VCaP (cell line): ENCODE data around the gene GNPNAT1.

Experiments
- H3K27ac ChIP-seq: fragments of 450-650 bp; 2 replicates; pipeline ENCODE4 v1.5.1; 2017
- CTCF ChIP-seq: fragments of 450-650 bp; conservative IDR thresholded peaks from 2 replicates; pipeline ENCODE4 v1.5.1; 2017; ENCODE audit warnings: mild to moderate bottlenecking, moderate library complexity

Gene GNPNAT1

GRCh38 chr14:52829527-52830185, 38.2 kb upstream of the GNPNAT1 start:
- no peak for TF ChIP-seq CTCF
- H3K27ac ChIP-seq, result no peak overlapping the region

- no peak for TF ChIP-seq CTCF
- no peak overlapping the region for H3K27ac ChIP-seq
These were observed 36.0 kb upstream of the GNPNAT1 start for GRCh38 chr14:52827426-52827825.

GRCh38 chr14:52825085-52825484, 33.7 kb upstream of the GNPNAT1 start:
- no peak for TF ChIP-seq CTCF
- H3K27ac ChIP-seq, result no peak overlapping the region

DNA sequence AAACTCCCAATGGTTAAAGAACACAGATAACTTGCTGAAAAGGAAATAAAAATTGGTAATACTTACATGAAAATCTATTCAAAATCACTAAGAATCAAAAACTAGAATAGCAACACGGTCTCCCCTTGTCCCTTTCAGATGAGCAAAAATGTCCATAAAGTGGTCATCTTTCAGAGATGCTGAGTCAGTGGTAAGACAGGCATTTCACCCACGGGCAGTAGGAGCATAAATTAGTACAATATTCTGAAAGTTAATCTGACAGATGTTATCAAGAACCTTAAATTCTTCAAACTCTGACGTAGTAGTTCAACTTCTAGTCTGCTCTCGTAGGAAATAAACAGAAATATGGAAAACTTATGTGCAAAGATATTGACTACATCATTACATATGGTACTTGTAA, 33.1 kb upstream of the GNPNAT1 start:
- no peak overlapping the region for H3K27ac ChIP-seq
- no peak for TF ChIP-seq CTCF

DNA sequence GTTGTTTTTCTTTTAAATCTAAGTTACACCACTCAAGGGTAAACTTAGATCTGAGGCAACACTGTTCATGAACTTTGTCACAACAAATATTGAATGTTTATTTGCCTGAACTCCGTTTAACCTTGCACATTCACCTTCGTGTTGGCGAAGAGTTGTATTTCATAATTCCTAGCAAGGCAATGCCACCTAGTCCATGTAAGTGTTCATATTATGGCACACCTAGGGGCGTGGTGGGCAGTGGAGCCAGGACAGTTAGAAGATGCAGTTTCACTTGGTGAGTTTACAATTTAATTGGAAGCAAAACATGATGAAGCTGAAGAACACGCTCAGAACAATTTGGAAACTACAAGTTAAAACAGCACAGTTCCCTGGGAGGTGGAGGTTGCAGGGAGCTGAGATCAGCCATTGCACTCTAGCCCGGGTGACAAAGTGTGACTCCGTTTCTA, 30.4 kb upstream of the GNPNAT1 start:
- no peak for TF ChIP-seq CTCF
- H3K27ac ChIP-seq, result no peak overlapping the region

- TF ChIP-seq CTCF, result no peak
- H3K27ac ChIP-seq, result no peak overlapping the region
These were observed 16.7 kb upstream of the GNPNAT1 start for GRCh38 chr14:52808101-52808500.

DNA sequence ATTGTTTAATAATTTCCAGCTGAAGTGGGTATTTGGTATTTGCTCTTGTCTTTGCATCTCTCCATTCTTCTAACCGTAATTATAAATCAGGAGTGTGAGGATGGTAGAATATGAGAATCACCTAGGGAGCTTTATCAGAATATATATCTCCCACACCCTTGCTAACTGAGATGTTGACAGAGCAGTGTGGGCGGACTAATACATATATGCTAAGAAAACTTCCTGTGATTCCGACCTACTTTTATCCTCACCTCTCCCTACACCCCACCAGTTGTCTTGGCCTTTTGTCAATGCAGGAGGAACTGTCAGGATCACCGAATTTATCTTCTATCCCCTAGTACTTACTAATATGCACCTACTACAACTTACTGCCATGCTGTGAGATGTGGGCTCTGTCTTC, 14.7 kb upstream of the GNPNAT1 start:
- no peak for TF ChIP-seq CTCF
- no peak overlapping the region for H3K27ac ChIP-seq
